HG02840 (cell line): ENCODE data around the gene SPTY2D1.
A peak's percentile ranks its signal among the peaks of the same experiment; 100 is the strongest.
"Not testable (repeated sequence)": the region's sequence is repeated elsewhere in the genome, so short reads cannot be mapped to it uniquely, and the experiment has no call there.

Source experiments
- ATAC-seq: cut with Tn5 transposase; IDR thresholded peaks from one replicate; pipeline ENCODE4 v1.9.1; 2021; ENCODE audit warnings: mild to moderate bottlenecking, moderate library complexity, moderate number of reproducible peaks; ENCODE audit not compliant: unreplicated experiment, low FRiP score

Gene SPTY2D1

GRCh38 chr11:18634140-18635032 is at the start of gene SPTY2D1:
SPTY2D1 (minus strand) TSS chr11:18634342; CDS start chr11:18634257, 85 bp downstream.
- peak; percentile 96 for ATAC-seq

- ATAC-seq, result no peak
Observed at GRCh38 chr11:18682466-18682865, 48.3 kb upstream of the SPTY2D1 start.

DNA sequence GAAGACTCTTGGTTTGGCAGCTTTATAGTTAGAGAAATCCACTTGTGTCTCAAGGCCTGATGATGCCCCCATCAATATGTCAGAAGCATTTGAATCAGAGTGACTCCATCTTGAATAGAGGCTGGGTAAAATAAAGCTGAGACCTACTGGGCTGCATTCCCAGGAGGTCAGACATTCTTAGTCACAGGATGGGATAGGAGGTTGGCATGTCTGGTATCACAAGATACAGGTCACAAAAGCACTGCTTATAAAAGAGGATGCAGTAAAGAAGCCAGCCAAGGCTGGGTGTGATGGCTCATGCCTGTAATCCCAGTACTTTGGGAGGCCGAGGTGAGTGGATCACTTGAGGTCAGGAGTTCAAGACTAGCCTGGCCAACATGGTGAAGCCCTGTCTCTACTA is 47.8 kb upstream of the SPTY2D1 start:
- ATAC-seq, result not testable (repeated sequence)

DNA sequence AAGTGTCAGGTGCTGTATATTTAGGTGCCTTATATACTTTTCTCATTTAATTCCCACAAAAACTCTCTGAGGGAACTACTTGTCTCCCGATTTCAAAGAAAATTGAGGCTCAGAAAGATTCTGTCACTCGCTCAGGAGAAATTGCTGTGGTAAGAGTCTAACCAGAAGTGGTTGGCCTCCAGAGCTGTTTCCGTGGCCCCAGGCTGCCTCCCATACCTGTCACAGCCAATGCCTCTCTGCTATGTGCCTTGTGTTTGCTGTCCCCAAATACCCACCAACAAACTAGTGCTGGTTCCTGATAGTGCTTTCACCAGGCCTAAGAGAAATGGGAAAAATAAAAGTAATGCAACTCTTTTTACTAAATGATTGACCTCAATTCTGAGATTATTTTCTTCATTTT is 43.4 kb upstream of the SPTY2D1 start:
- no peak for ATAC-seq

- no peak for ATAC-seq
Observed at GRCh38 chr11:18676803-18677202, 42.7 kb upstream of the SPTY2D1 start.

DNA sequence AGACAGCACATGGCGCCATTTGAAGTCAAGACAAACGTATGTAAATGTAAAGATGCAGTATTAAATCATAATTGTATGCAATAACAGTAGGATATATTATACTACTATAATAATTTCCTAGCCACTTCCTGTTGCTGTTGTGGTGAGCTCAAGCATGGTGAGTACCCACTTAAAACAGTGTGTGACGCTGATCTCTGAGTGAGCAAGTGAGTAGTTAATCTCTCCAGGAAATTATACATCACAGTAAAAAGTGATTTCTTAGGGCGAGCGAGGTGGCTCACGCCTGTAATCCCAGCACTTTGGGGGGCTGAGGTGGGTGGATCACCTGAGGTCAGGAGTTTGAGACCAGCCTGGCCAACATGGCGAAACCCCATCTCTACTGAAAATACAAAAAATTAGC is 38.1 kb upstream of the SPTY2D1 start:
- ATAC-seq, result not testable (repeated sequence)

DNA sequence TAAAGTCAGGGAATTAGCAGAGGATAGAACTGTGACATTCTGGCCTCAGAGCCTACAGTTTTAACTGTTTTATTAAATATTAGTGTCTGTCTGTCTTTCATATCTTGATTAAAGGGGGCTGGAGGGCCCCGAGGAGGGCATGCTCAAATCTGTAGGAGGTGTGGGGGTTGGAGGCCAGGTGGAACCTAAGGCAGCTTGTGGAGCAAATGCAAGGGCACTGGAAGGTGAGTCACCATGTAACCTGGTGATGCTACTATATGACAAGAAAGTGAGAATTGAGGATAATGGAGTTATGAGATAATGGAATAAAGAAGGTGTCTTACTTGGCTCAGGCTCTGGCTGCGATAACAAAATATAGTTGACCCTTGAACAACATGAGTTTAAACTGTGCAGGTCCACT is 37.1 kb upstream of the SPTY2D1 start:
- ATAC-seq, result no peak

DNA sequence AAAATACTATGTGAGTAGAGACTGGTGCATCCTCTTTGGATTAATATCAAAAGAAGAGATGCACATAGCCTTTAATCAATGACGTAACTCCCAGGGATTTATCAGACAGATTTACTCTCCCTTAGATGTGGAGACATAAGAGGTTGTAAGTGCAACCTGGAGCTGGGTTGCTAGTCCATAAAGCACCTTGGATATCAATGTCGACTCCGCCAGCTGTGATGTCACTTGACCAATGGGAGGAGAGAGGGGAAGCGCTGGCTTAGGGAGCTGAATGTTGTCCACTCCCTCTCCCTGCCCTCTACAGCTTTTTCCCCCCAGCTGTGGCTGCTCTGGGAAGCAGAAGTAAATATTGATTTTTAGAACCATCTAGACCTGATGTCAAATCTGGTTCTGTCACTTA is 35.6 kb upstream of the SPTY2D1 start:
- ATAC-seq, result no peak

- ATAC-seq, result no peak
Observed at GRCh38 chr11:18669219-18669596, 35.1 kb upstream of the SPTY2D1 start.

DNA sequence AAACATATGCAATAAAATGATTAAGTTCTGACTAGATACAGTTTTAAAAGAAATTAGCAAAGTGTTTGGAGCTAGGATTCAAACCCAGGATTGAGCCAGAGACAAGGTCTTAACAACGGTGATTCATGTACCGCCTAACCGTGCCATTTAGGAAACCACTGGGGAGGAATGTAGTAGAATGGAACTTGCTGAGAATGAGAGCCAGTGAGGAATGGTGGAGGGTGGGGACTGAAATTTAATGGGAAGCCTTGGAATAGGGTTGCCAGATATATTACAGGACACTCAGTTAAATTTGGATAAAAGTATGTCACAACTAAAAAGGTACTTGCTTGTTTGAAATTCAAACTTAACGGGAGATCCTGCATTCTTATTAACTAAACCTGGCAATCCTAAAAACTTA is 34.0 kb upstream of the SPTY2D1 start:
- ATAC-seq, result no peak

DNA sequence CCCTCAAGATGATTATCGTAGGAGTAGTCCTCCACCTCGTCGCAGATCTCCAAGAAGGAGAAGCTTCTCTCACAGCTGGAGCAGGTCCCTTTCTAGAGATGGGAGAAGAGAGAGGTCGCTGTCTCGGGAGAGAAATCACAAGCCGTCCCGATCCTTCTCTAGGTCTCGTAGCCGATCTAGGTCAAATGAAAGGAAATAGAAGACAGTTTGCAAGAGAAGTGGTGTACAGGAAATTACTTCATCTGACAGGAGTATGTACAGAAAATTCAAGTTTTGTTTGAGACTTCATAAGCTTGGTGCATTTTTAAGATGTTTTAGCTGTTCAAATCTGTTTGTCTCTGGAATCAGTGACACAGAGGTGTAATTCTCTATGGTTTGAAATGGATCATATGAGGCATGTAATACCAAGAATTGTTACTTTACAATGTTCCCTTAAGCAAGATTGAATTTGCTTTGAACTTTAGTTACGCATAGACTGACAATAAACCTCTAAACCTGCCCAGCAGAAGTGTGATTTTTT is 31.3 kb upstream of the SPTY2D1 start:
- not testable (repeated sequence) for ATAC-seq

DNA sequence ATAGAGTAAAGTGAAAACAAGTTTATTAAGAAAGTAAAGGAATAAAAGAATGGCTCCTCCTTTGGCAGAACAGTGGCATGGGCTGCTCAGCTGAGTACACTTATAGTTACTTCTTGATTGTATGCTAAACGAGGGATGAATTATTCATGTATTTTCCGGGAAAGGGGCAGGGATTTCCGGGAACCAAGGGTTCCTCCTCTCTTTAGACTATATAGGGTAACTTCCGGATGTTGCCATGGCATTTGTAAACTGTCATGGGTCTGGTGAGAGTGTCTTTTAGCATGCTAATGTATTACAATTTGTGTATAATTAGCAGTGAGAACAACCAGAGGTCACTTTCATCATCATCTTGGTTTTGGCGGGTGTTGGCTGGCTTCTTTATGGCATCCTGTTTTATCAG is 23.5 kb upstream of the SPTY2D1 start:
- no peak for ATAC-seq

DNA sequence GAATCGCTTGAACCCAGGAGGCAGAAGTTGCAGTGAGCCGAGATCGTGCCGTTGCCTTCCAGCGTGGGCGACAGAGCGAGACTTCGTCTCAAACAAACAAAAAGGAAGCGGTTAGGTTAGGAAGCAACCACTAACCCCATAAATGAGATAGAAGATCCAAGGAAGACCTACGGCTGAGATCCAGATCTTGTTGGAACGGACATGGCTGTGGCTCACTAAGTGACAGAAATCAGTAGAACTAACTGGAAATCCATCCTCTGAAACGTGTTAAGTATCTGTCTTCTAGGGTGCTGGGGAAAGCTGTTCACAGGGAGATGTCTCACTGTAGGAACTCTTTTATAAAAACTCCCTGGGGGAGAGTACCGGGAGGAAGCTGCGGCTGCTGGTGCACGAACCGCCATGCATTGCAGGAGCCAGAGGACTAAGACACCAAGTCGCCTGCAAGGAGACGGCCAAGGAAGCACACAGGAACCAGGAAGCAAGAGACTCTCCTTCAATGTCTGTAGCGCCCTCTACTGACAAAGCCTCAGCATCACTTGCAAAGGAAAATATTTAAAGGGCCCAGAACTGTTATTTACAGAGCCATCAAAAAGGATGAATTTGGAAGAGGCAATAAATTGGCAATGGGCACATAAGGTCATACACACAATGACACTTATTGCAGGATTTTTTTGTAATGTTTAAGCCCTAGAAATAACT is 16.9 kb upstream of the SPTY2D1 start:
- ATAC-seq, result no peak

DNA sequence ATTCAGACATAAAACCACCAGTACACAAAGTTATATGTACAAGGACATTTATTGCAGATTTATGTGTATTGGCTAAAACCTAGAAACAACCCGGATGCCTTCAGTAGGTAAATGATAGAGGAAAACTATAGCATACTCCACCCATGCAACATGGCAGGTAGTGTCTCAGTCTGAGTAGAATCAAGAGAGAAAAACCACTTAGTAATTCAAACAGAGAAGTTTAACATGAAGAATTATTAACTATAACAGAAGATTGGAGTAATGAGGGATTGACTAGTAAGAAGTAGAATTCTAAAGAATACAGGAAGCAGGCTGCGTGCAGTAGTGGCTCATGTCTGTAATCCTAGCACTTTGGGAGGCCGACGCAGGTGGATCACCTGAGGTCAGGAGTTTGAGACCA is 16.2 kb upstream of the SPTY2D1 start:
- ATAC-seq, result no peak

- not testable (repeated sequence) for ATAC-seq
Observed at GRCh38 chr11:18643034-18643433, 8.9 kb upstream of the SPTY2D1 start.

- ATAC-seq, result no peak
Observed at GRCh38 chr11:18641677-18642076, 7.5 kb upstream of the SPTY2D1 start.

DNA sequence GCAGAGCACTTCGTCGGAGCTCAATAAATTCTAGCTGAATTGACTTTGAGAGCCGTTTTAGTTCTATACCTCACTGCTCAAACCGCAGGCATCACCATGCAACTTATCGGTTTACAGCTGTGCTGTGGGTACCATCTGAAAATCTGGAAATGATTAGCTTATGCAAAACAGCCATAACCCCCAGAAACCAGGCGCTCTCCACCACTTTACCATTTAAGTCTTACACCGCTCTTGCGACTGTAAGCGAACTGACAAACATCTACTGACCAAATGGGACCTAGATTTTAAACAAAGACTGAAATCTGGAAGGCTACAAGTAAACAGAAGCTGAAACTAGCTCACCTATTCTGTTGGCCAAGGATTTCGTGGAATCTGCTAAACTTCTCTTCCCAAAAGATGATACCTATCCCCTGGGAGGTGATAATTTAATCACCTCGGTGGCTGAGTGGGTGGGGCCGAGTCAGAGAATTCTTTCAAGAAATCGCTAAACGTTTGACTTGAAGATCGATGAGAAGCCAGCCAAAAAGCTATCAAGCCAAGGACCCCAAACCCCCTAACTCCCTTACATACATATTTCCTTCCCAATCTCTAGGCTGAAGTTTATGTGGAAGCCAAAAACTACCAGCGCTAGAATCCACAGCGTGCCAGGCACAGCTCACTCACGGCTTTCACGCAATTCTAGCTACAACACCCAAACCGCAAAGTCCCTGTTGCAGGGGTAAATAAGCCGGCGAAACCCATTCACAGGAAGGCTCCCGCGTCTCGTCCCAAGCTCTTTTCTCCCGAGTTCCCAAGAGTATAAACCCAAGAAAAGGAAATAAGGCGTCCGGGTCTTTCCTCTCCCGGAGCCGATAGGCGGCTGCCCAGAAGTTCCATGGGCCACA is 644 bp downstream of the SPTY2D1 start:
- ATAC-seq, result peak; percentile 47

DNA sequence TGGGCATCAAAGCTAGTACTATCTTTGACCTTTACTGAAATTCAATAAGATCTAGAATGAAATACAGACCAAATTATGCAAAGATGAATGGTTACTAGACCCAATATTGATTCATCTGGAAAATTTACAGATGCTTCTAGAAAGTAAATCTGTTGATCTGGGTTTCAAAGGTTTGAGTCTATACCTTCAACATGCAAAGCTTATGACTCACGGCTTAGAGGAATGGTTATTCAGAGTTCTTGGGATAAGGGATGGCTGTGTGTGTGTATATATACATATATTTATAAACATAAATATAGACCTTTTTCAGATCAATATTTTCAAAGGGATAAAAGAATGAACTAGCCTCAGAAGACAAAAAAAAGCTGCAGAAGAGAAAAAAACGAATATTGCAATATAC is 1.3 kb downstream of the SPTY2D1 start:
- no peak for ATAC-seq

DNA sequence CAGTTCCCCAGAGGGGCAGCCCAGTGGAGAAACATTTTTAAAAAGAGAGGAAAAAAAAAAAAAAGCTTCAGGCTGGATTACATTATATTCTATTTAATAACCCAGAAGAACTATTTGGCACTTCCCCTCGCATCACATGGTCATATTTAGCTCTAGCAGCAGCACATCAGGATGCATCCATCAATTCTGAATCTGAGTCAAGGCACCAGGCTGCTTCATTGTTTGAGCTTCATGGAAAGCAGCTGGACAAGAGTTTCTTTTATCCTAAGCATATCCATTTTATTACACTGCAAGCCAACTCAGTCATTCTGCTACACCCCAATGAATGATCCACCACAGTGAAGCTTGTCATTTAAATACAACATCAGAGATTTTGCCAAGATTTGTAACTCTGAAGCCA is 10.0 kb downstream of the SPTY2D1 start:
- no peak for ATAC-seq

DNA sequence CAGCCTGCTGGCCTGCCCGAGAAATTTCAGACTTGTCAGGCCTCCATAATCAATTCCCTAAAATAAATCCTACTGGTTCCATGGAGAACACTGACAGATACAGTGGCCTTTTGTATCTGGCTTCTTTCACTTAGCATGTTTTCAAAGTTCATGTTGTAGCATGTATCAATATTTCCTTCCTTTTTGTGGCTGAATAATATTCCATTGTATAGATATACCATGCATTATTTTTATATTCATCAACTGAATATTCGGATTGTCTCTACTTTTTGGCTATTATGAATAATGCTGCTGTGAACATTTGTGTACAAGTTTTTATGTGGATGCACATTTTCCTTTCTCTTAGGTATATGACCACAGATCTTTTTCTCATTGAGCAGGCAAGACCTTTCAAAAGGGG is 10.4 kb downstream of the SPTY2D1 start:
- ATAC-seq, result no peak
